OCI-LY3 (cell line): ENCODE measurements around the gene CCDC157.

Source experiments
- H2AFZ ChIP-seq: fragments of 200-600, 300-600 bp; shearing (Covaris generic); 2 replicates; pipeline ENCODE4 v1.6.0; 2014; ENCODE audit warnings: antibody characterized with exemption, low read depth, low read length
- H3K27ac ChIP-seq: fragments of 200-600, 300-600 bp; sonication (generic); 2 replicates; pipeline ENCODE4 v1.5.1; 2014; ENCODE audit warnings: mild to moderate bottlenecking, low read length, moderate library complexity, mixed read lengths
- H3K27me3 ChIP-seq: fragments of 200-600, 300-600 bp; sonication (generic); 2 replicates; pipeline ENCODE4 v1.6.1; 2014; ENCODE audit warnings: low read depth, low read length, mixed read lengths
- H3K36me3 ChIP-seq: fragments of 200-600, 300-600 bp; sonication (generic); replicated peaks from 2 replicates; pipeline ENCODE3; 2014; ENCODE audit warnings: low read depth, low read length, mixed read lengths
- H3K4me1 ChIP-seq: fragments of 300-600, 200-600 bp; sonication (generic); 2 replicates; pipeline ENCODE4 v1.6.1; 2014; ENCODE audit warnings: low read length, mixed read lengths
- H3K4me2 ChIP-seq: fragments of 200-600, 300-600 bp; sonication (generic); 2 replicates; pipeline ENCODE4 v1.6.1; 2014; ENCODE audit warnings: low read length, mixed read lengths
- H3K4me3 ChIP-seq: fragments of 300-600, 200-600 bp; sonication (generic); 2 replicates; pipeline ENCODE4 v1.5.1; 2014; ENCODE audit warnings: antibody characterized with exemption, mild to moderate bottlenecking, low read length, moderate library complexity
- H3K79me2 ChIP-seq: fragments of 300-600, 200-600 bp; shearing (Covaris generic); 2 replicates; pipeline ENCODE4 v1.6.1; 2014; ENCODE audit warnings: mild to moderate bottlenecking, low read length, mixed read lengths
- H3K9ac ChIP-seq: fragments of 300-600, 200-600 bp; shearing (Covaris generic); 2 replicates; pipeline ENCODE4 v1.6.0; 2014; ENCODE audit warnings: mild to moderate bottlenecking, low read length, moderate library complexity
- H3K9me3 ChIP-seq: fragments of 200-600, 300-600 bp; shearing (Covaris generic); 2 replicates; pipeline ENCODE4 v1.6.1; 2014; ENCODE audit warnings: low read length, mixed read lengths; ENCODE audit not compliant: insufficient read depth
- H4K20me1 ChIP-seq: fragments of 200-600, 300-600 bp; sonication (generic); 2 replicates; pipeline ENCODE4 v1.6.1; 2016; ENCODE audit warnings: low read length, mixed read lengths; ENCODE audit not compliant: insufficient read depth
- EZH2phosphoT487 ChIP-seq: fragments of 200-600 bp; shearing (Covaris generic); IDR thresholded peaks from 2 replicates; pipeline ENCODE4 v1.6.1; 2018; ENCODE audit warnings: antibody characterized with exemption, mixed run types, low read depth
- TF ChIP-seq, protein P1 (sequence below): fragments of 200-600, 300-600 bp; sonication (generic); IDR thresholded peaks from 2 replicates; pipeline ENCODE4 v1.5.1; 2014; ENCODE audit warnings: antibody characterized with exemption, low read length, low read depth

CCDC157 gene

DNA sequence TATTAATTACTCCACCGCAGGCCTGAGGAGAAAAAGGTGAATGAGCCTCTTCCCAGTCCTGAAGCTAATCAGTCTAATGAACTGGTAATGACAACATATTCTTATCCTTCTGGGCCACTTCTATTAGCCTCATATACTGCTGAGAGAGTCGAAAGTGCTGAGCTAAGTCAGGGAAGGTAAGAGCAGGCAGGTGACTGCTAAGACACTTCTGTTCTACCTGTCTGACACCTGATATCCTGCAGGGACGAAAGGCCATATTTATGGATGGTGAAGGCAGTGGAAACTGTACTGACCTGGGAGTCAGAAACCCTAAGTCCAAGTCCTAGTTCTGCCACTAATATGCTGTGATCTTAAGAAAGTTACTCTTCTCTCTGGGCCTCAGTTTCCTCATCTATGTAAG lies 33.6 kb upstream of the CCDC157 start:
- Histone ChIP-seq H4K20me1 (peaks cover 3% of the 10 kb centered on the region; the same call in 1 of the 2 replicates), H3K79me2 (no peaks in the 10 kb centered on the region)

DNA sequence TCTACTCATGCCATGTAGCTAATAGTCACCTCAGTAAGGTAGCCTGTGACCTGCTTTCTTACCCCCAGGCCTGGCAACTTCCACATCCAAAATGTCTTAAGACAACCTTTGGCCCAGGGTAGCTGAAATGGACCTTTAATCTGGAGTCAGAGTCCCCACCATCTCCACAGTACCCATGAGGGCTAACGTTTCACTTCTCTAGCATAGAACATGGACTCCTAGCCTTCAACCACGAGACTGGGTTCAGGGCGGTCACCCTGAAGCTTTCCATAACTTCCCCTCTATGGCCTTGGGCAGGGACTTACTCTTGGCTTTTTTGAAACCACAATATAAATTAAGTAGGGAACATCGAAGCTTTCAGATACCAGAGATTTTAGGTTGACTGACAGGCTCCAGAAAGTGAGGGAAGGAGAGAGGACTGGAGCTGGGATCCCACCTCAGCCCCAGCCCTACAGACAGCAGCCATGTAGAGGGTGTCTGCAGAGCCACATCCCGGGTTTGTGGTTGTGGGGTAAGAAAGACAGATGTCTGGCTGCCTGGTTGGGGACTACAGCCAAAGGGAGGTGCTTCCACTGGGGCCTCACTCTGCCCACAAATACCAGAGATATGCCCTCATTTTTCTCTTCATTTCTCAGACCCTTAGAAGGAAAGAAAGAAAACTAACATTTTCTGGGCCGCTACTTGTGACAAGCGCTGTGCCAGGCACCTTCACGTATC lies 32.6 kb upstream of the CCDC157 start:
- Histone ChIP-seq H3K4me1 (peaks cover 12% of the 10 kb centered on the region), H3K79me2 (no peaks in the 10 kb centered on the region), H2AFZ (no peak overlapping the region), H3K27me3 (no peaks in the 10 kb centered on the region), H3K4me2 (no peak overlapping the region), H3K27ac (no peak overlapping the region), H3K9ac (no peak overlapping the region), H3K9me3 (no peaks in the 10 kb centered on the region), H3K4me3 (no peak overlapping the region), H4K20me1 (peaks cover 3% of the 10 kb centered on the region; the same call in 1 of the 2 replicates), H3K36me3 (no peaks in the 10 kb centered on the region)
- TF ChIP-seq EZH2phosphoT487 = no peak
- TF ChIP-seq, protein P1, sequence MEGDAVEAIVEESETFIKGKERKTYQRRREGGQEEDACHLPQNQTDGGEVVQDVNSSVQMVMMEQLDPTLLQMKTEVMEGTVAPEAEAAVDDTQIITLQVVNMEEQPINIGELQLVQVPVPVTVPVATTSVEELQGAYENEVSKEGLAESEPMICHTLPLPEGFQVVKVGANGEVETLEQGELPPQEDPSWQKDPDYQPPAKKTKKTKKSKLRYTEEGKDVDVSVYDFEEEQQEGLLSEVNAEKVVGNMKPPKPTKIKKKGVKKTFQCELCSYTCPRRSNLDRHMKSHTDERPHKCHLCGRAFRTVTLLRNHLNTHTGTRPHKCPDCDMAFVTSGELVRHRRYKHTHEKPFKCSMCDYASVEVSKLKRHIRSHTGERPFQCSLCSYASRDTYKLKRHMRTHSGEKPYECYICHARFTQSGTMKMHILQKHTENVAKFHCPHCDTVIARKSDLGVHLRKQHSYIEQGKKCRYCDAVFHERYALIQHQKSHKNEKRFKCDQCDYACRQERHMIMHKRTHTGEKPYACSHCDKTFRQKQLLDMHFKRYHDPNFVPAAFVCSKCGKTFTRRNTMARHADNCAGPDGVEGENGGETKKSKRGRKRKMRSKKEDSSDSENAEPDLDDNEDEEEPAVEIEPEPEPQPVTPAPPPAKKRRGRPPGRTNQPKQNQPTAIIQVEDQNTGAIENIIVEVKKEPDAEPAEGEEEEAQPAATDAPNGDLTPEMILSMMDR = no peak

More for the DNA sequence above, 33.6 kb upstream of the CCDC157 start:
- Histone ChIP-seq H2AFZ (no peak overlapping the region), H3K4me1 (peaks cover 12% of the 10 kb centered on the region), H3K4me3 (no peak overlapping the region), H3K4me2 (no peak overlapping the region), H3K27ac (no peak overlapping the region), H3K9me3 (no peaks in the 10 kb centered on the region), H3K27me3 (no peaks in the 10 kb centered on the region), H3K36me3 (no peaks in the 10 kb centered on the region), H3K9ac (no peak overlapping the region)
- TF ChIP-seq EZH2phosphoT487 = no peak
- TF ChIP-seq, protein P1 = no peak

DNA sequence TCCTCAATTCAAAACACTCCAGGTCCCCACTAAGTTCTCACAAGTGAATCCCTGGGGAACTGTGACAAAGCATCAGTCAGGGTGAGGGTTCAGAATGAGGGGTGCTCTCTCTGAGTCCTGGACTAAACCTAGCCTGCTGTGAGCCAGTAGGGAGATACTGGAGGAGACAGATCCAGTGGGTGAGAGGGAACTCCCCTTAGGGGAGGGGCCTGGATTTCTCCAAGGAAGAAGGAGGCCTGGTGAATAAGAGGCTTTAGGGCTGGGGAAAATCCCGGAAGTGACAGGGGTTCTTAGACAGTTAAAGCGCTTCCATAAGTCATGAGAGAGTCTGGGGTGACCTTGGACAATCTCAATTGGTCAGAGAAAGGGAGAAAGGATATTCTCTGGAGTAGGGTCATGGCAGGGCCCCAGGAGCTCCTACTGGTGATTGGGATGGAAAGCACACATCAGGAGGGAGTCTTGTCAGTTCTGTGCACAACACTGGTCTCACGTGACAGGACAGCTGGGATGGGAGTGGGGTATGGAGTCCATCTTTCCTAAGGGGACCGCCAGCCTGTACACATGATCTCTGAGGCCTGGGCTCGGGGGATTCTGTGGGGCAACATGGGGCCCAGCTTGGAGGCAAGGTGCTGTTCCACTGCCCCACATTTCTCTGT lies 31.6 kb upstream of the CCDC157 start:
- Histone ChIP-seq H3K27me3 (no peaks in the 10 kb centered on the region), H3K36me3 (no peaks in the 10 kb centered on the region), H3K4me3 (no peak overlapping the region), H3K27ac (no peak overlapping the region), H3K4me2 (peak overlapping the region; percentile 98; the same call in 1 of the 2 replicates), H3K9ac (no peak overlapping the region), H3K9me3 (no peaks in the 10 kb centered on the region), H4K20me1 (peaks cover 3% of the 10 kb centered on the region; the same call in 1 of the 2 replicates), H3K4me1 (peaks cover 12% of the 10 kb centered on the region), H3K79me2 (no peaks in the 10 kb centered on the region), H2AFZ (no peak overlapping the region)
- no peak for TF ChIP-seq EZH2phosphoT487
- TF ChIP-seq, protein P1 = no peak

DNA sequence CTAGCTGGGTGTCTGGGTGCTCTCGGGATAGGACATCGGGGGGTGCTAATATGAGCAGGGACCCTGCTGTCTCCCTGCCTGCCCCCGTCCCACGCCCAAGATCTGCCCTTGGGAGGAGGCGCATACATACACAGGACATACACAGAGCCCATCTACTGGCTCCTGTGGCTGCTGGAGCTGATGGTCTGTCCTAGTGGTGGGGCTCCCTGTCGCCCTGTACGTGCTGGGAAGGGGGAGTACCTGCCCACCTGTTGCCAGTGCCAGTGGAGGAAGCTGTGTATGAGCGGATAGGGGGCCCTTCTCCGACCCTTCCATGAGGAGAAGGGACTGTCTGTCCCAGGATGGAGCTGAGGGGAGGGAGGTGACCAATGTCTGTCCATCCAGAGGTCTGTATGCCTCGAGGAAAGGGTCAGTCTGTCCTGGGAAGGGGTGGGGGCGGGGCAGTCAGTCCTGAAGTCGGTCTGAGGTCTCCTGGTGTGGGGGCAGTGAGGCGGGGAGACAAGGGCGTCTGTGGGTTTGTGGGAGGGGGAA lies 31.0 kb upstream of the CCDC157 start:
- peaks cover 12% of the 10 kb centered on the region for H3K4me1 ChIP-seq
- TF ChIP-seq, protein P1 = no peak
- TF ChIP-seq EZH2phosphoT487 = no peak
- H3K4me2 ChIP-seq = peak overlapping the region; percentile 98
- no peaks in the 10 kb centered on the region for H3K9me3 ChIP-seq
- H3K79me2 ChIP-seq = no peaks in the 10 kb centered on the region
- no peak overlapping the region for H3K27ac ChIP-seq
- no peaks in the 10 kb centered on the region for H3K36me3 ChIP-seq
- peak overlapping the region; percentile 87 for H3K4me3 ChIP-seq
- no peak overlapping the region for H2AFZ ChIP-seq
- H3K27me3 ChIP-seq = no peaks in the 10 kb centered on the region
- peak overlapping the region; percentile 69 for H3K9ac ChIP-seq
- H4K20me1 ChIP-seq = peaks cover 3% of the 10 kb centered on the region; the same call in 1 of the 2 replicates
